HEK293 (cell line): ENCODE data around the gene CDH22.
A peak's percentile ranks its signal among the peaks of the same experiment; 100 is the strongest.

ENCODE experiments used
- CTCF ChIA-PET: fragments of 350-600 bp; formaldehyde crosslinking; extraction: SDS; loops from one replicate; lab custom pipeline; 2021; ENCODE audit warnings: antibody characterized with exemption; lab: Yijun Ruan, JAX
- POLR2A ChIA-PET: fragments of 300-600 bp; formaldehyde crosslinking; extraction: SDS; loops from one replicate; lab custom pipeline; 2020; ENCODE audit warnings: antibody characterized with exemption, inconsistent platforms; lab: Yijun Ruan, JAX
- H3K27ac ChIP-seq: fragments of 200-500 bp; sonication (Bioruptor generic); 2 replicates; pipeline ENCODE4 v1.5.1; 2014; ENCODE audit warnings: low read depth, low read length, control low read depth, inconsistent platforms; ENCODE audit errors: extremely low read depth
- H3K36me3 ChIP-seq, 2 experiments: fragments of 200-500 bp in 1 of 2; sonication (Bioruptor generic) in 1 of 2; 1 replicate in 1 of 2; 2 replicates in 1 of 2; pipeline ENCODE4 v1.5.1; 2014 to 2017; ENCODE audit warnings: inconsistent platforms in 2 of 2, low read length in 2 of 2; ENCODE audit not compliant: control insufficient read depth in 2 of 2, insufficient read depth in 1 of 2
- H3K4me1 ChIP-seq: fragments of 200-500 bp; sonication (Bioruptor generic); 2 replicates; pipeline ENCODE4 v1.5.1; 2014; ENCODE audit warnings: mild to moderate bottlenecking, low read length, inconsistent platforms; ENCODE audit not compliant: control insufficient read depth, insufficient read depth
- H3K4me3 ChIP-seq: 2 replicates; pipeline ENCODE4 v1.5.1; 2011; ENCODE audit warnings: low read depth, mild to moderate bottlenecking, control low read depth, low read length, moderate library complexity
- H3K9me3 ChIP-seq: fragments of 200-500 bp; sonication (Bioruptor generic); 2 replicates; pipeline ENCODE4 v1.5.1; 2014; ENCODE audit warnings: low read depth, low read length, inconsistent platforms; ENCODE audit not compliant: control insufficient read depth, insufficient read depth
- BCL6B ChIP-seq: fragments of 450-650 bp; formaldehyde crosslinking; IDR thresholded peaks from 2 replicates; pipeline ENCODE4 v1.5.1; 2017; ENCODE audit warnings: missing biosample characterization, missing genetic modification characterization
- FEZF1 ChIP-seq: fragments of 450-650 bp; formaldehyde crosslinking; IDR thresholded peaks from 2 replicates; pipeline ENCODE4 v1.5.1; 2016; ENCODE audit warnings: missing biosample characterization, missing genetic modification characterization
- HIC1 ChIP-seq: fragments of 450-650 bp; formaldehyde crosslinking; IDR thresholded peaks from 2 replicates; pipeline ENCODE4 v1.5.1; 2016; ENCODE audit warnings: missing biosample characterization, missing genetic modification characterization
- HOXA7 ChIP-seq: sonication (generic); formaldehyde crosslinking; IDR thresholded peaks from 2 replicates; pipeline ENCODE4 v1.8.1; 2022; ENCODE audit warnings: missing genetic modification reagents, borderline replicate concordance
- KLF10 ChIP-seq: fragments of 450-650 bp; IDR thresholded peaks from 2 replicates; pipeline ENCODE4 v1.5.1; 2018; ENCODE audit warnings: missing biosample characterization, mild to moderate bottlenecking, missing genetic modification characterization
- KLF16 ChIP-seq: fragments of 450-650 bp; formaldehyde crosslinking; IDR thresholded peaks from 2 replicates; pipeline ENCODE4 v1.5.1; 2017; ENCODE audit warnings: missing biosample characterization, missing genetic modification characterization
- KLF7 ChIP-seq: fragments of 450-650 bp; formaldehyde crosslinking; IDR thresholded peaks from 2 replicates; pipeline ENCODE4 v1.5.1; 2016; ENCODE audit warnings: missing biosample characterization, missing genetic modification characterization, borderline replicate concordance
- KLF9 ChIP-seq: fragments of 450-650 bp; formaldehyde crosslinking; IDR thresholded peaks from 2 replicates; pipeline ENCODE4 v1.5.1; 2016; ENCODE audit warnings: missing biosample characterization, missing genetic modification characterization, low read depth
- PBX3 ChIP-seq: sonication (generic); formaldehyde crosslinking; IDR thresholded peaks from 2 replicates; pipeline ENCODE4 v1.8.1; 2022; ENCODE audit warnings: mild to moderate bottlenecking, moderate library complexity, missing genetic modification reagents
- PRDM4 ChIP-seq: fragments of 450-650 bp; formaldehyde crosslinking; IDR thresholded peaks from 2 replicates; pipeline ENCODE4 v1.5.1; 2017; ENCODE audit warnings: missing biosample characterization, missing genetic modification characterization
- SCRT2 ChIP-seq: fragments of 450-650 bp; formaldehyde crosslinking; IDR thresholded peaks from 2 replicates; pipeline ENCODE4 v1.5.1; 2016; ENCODE audit warnings: missing biosample characterization, missing genetic modification characterization
- SETDB1 ChIP-seq: IDR thresholded peaks from one replicate; pipeline ENCODE4 v1.6.1; 2017; ENCODE audit warnings: mild to moderate bottlenecking, low read length, moderate library complexity, mixed read lengths; ENCODE audit not compliant: insufficient read length
- SP2 ChIP-seq: fragments of 450-650 bp; formaldehyde crosslinking; IDR thresholded peaks from 2 replicates; pipeline ENCODE4 v1.5.1; 2016; ENCODE audit warnings: missing biosample characterization, missing genetic modification characterization
- SP7 ChIP-seq: fragments of 450-650 bp; formaldehyde crosslinking; IDR thresholded peaks from 2 replicates; pipeline ENCODE4 v1.5.1; 2016; ENCODE audit warnings: missing biosample characterization, missing genetic modification characterization
- ZFP37 ChIP-seq: fragments of 450-650 bp; formaldehyde crosslinking; IDR thresholded peaks from 2 replicates; pipeline ENCODE4 v1.5.1; 2016; ENCODE audit warnings: missing biosample characterization, missing genetic modification characterization
- ZNF239 ChIP-seq: fragments of 450-650 bp; formaldehyde crosslinking; IDR thresholded peaks from 2 replicates; pipeline ENCODE4 v1.5.1; 2016; ENCODE audit warnings: missing biosample characterization, missing genetic modification characterization
- ZNF48 ChIP-seq: fragments of 450-650 bp; formaldehyde crosslinking; IDR thresholded peaks from 2 replicates; pipeline ENCODE4 v1.5.1; 2016; ENCODE audit warnings: missing biosample characterization, missing genetic modification characterization
- ZNF585B ChIP-seq: fragments of 450-650 bp; formaldehyde crosslinking; IDR thresholded peaks from 2 replicates; pipeline ENCODE4 v1.5.1; 2016; ENCODE audit warnings: missing biosample characterization, missing genetic modification characterization
- ZNF658 ChIP-seq: fragments of 450-650 bp; formaldehyde crosslinking; IDR thresholded peaks from 2 replicates; pipeline ENCODE4; 2016; ENCODE audit warnings: missing biosample characterization, missing genetic modification characterization
- ZSCAN18 ChIP-seq: fragments of 450-650 bp; formaldehyde crosslinking; IDR thresholded peaks from 2 replicates; pipeline ENCODE4 v1.5.1; 2016; ENCODE audit warnings: missing biosample characterization, missing genetic modification characterization

Gene CDH22

GRCh38 chr20:46200582-46201570 is 107.4 kb downstream of the CDH22 start:
- no peaks in the 10 kb centered on the region for H3K9me3 ChIP-seq
- H3K36me3 ChIP-seq: no peaks in the 10 kb centered on the region
- TF ChIP-seq ZNF239 (tag by site-specific recombination) (no peak), HOXA7 (CRISPR knock-in tag) (no peak), KLF10 (no peak), ZNF658 (tag by site-specific recombination) (no peak), KLF7 (no peak), SP2 (tag by site-specific recombination) (no peak), ZSCAN18 (no peak), BCL6B (tag by site-specific recombination) (no peak), SP7 (tag by site-specific recombination) (no peak), PBX3 (CRISPR knock-in tag) (no peak), PRDM4 (tag by site-specific recombination) (no peak), KLF16 (no peak), SETDB1 (no peak), SCRT2 (tag by site-specific recombination) (no peak), FEZF1 (tag by site-specific recombination) (no peak), ZNF585B (tag by site-specific recombination) (no peak)
- no peak overlapping the region for H3K27ac ChIP-seq
- POLR2A ChIA-PET: no interaction called here
- H3K4me1 ChIP-seq: no peaks in the 10 kb centered on the region
- CTCF ChIA-PET: interaction anchor here (0.7 to 1.2 kb wide), 2 partner anchors 11 to 77 kb away, joined by 3 read pairs; no protein-coding TSS in a partner anchor
- no peak overlapping the region for H3K4me3 ChIP-seq

- H3K27ac ChIP-seq: no peak overlapping the region
- no peak overlapping the region for H3K4me3 ChIP-seq
- POLR2A ChIA-PET: interaction anchor here (0.7 kb wide), 1 partner anchor 45 kb away, joined by 3 read pairs; no protein-coding TSS in a partner anchor
- no peaks in the 10 kb centered on the region for H3K4me1 ChIP-seq
- TF ChIP-seq HIC1 (tag by site-specific recombination) (peak; percentile 41; the same call in 1 of the 2 replicates), KLF9 (tag by site-specific recombination) (0 out of 2 replicates have a peak, but pooled peaks have one; percentile 23), ZNF48 (no peak), ZFP37 (tag by site-specific recombination) (no peak)
- H3K9me3 ChIP-seq: no peaks in the 10 kb centered on the region
- no peaks in the 10 kb centered on the region for H3K36me3 ChIP-seq
- CTCF ChIA-PET: interaction anchor here (0.8 to 1.3 kb wide), 3 partner anchors 12 to 176 kb away, joined by 3 to 4 read pairs (median 3); no protein-coding TSS in a partner anchor
Measured at GRCh38 chr20:46199198-46199597, 109.1 kb downstream of the CDH22 start.
